Ovary (tissue), 9 donors: ENCODE results near the gene MRTFA. TPM values are rescaled to one million over a fixed set of nuclear protein-coding genes. Genes with fewer than 3 reads are reported as not detected.
"Not testable (repeated sequence)": the region's sequence is repeated elsewhere in the genome, so short reads cannot be mapped to it uniquely, and the experiment has no call there.

Source experiments
- DNase-seq, 5 donors: peaks; one replicate each; pipeline ENCODE4 v3.0.0-alpha.2; 2019 to 2020
- H3K27ac ChIP-seq, 2 donors: fragments of 200-600 bp; one replicate each; pipeline versions ENCODE4 v1.5.1 to v1.8.0; 2019 to 2022
- H3K27me3 ChIP-seq: fragments of 200-600 bp; one replicate; pipeline ENCODE4 v1.8.0; 2022
- H3K36me3 ChIP-seq: fragments of 200-600 bp; sonication (generic); one replicate; pipeline ENCODE4 v1.5.1; 2019
- H3K4me1 ChIP-seq: one replicate; pipeline ENCODE4 v1.8.1; 2013; ENCODE audit warnings: mild to moderate bottlenecking, moderate library complexity; ENCODE audit not compliant: insufficient read depth
- H3K4me3 ChIP-seq: fragments of 200-600 bp; sonication (generic); one replicate; pipeline ENCODE4 v1.5.1; 2017
- H3K9me3 ChIP-seq, 2 donors: fragments of 200-600 bp in 1 of 2; sonication (generic) in 1 of 2; one replicate each; pipeline versions ENCODE4 v1.5.1 to v1.8.1; 2013 to 2019; ENCODE audit warnings: mild to moderate bottlenecking in 1 of 2, moderate library complexity in 1 of 2
- CTCF ChIP-seq, 3 donors: fragments of 450-650 bp in 2 of 3; fragments of 200-600 bp in 1 of 3; IDR thresholded peaks; one replicate each; pipeline versions ENCODE4 v1.5.1 to v1.8.0; 2016 to 2022; ENCODE audit warnings: antibody characterized with exemption in 3 of 3, mild to moderate bottlenecking in 1 of 3
- EP300 ChIP-seq: sonication (generic); formaldehyde crosslinking; IDR thresholded peaks from one replicate; pipeline ENCODE4 v1.6.1; 2017; ENCODE audit warnings: antibody characterized with exemption
- POLR2A ChIP-seq: fragments of 450-650 bp; IDR thresholded peaks from one replicate; pipeline ENCODE4 v1.6.1; 2017; ENCODE audit warnings: antibody characterized with exemption, mild to moderate bottlenecking, moderate library complexity
- WGBS, 3 donors: extraction: QIAGEN DNeasy Blood & Tissue Kit in 1 of 3; methylation state at CpG; one replicate each; pipeline versions ENCODE4 v1.1.5 to v1.1.7; 2013 to 2017; 5-methylcytosine and 5-hydroxymethylcytosine counted together
- intact Hi-C, 4 donors: fragments of 100-400 bp; cut with DNase I; formaldehyde crosslinking; loops; one replicate each; pipeline versions ENCODE4 v1.11.0 to v1.15.1; 2022 to 2023
- polyA plus RNA-seq, 2 donors: library from polyadenylated mRNA; stranded (reverse); fragments of 200-250 nt in 1 of 2; fragments of 350-450 nt in 1 of 2; fragmentation: Illumina TruSeq in 1 of 2; extraction: RNeasy Lipid Tissue Mini Kit (QIAGEN cat#74804) in 1 of 2; gene quantifications; one replicate each; pipeline ENCODE4 v1.2.3, GENCODE V29; 2013 to 2014
- total RNA-seq, 7 donors: library from RNA; depleted of rRNA in 2 of 7; stranded (reverse); fragments of >200 nt in 2 of 7; fragmentation: NEBNext Ultra II Directional in 3 of 7; extraction: Animal tissue kit (Norgen Biotek cat#: 25700) in 3 of 7; gene quantifications; one replicate each; pipeline versions ENCODE4 v1.1.0 to v1.2.4, GENCODE V29; 2016 to 2023
- donor health status: DM: no; HTN: no; CAD: no; lungs with moderate emphysema.
- donor health status: DM: no; HTN: no; CAD: no.
- donor health status: Bipolar disorder and iron deficiency.
- donor health status: DM: yes; HTN: yes; CAD: no.
- donor health status: DM: no; HTN: no; CAD: no.
- donor health status: DM: yes; HTN: yes; CAD: no.

MRTFA gene
- total and polyA plus RNA-seq, 9 donors = 15.4 to 59.7 (median 54.9) TPM

- peak overlapping the region; percentile 2 to 71 for H3K27ac ChIP-seq
- H3K4me1 ChIP-seq = peaks cover 6% of the 10 kb centered on the region
- intact Hi-C loops = no loop called here
- no peaks in the 10 kb centered on the region for H3K27me3 ChIP-seq
- peak; percentile 50 to 71 (median 57) for DNase-seq
- H3K4me3 ChIP-seq = no peak overlapping the region
- no peaks in the 10 kb centered on the region for H3K9me3 ChIP-seq
- no peaks in the 10 kb centered on the region for H3K36me3 ChIP-seq
- 30 to 36% (median 34%) methylated on average over 4 of the region's 4 CpGs for whole genome bisulfite sequencing, 3 donors
- TF ChIP-seq POLR2A (no peak), EP300 (no peak), CTCF (IDR thresholded peaks at IDR 0.05) (no peak)
Measured at GRCh38 chr22:40665312-40665711, 28.8 kb upstream of the MRTFA start.

- Histone ChIP-seq H3K27me3 (no peaks in the 10 kb centered on the region), H3K36me3 (no peaks in the 10 kb centered on the region), H3K4me3 (no peak overlapping the region), H3K27ac (no peak overlapping the region), H3K4me1 (peaks cover 4% of the 10 kb centered on the region), H3K9me3 (no peaks in the 10 kb centered on the region)
- 89 to 95% (median 95%) methylated on average over 7 of the region's 7 CpGs for WGBS, 3 donors
- DNase-seq = no peak
- TF ChIP-seq CTCF (IDR thresholded peaks at IDR 0.05) (no peak), POLR2A (no peak), EP300 (no peak)
- intact Hi-C loops = no loop called here
Measured at GRCh38 chr22:40661671-40662070, 25.2 kb upstream of the MRTFA start.

GRCh38 chr22:40660730-40661129 lies 24.2 kb upstream of the MRTFA start:
- TF ChIP-seq EP300 = no peak
- no peak for TF ChIP-seq POLR2A
- TF ChIP-seq CTCF (IDR thresholded peaks at IDR 0.05) = no peak
- DNase-seq = no peak
- no peaks in the 10 kb centered on the region for H3K27me3 ChIP-seq
- WGBS, 3 donors = 88 to 96% (median 92%) methylated on average over 3 of the region's 3 CpGs
- no peak overlapping the region for H3K27ac ChIP-seq
- H3K4me3 ChIP-seq = no peak overlapping the region
- intact Hi-C loops = no loop called here
- H3K9me3 ChIP-seq = no peaks in the 10 kb centered on the region
- no peaks in the 10 kb centered on the region for H3K36me3 ChIP-seq
- no peaks in the 10 kb centered on the region for H3K4me1 ChIP-seq

GRCh38 chr22:40659166-40659565 lies 22.6 kb upstream of the MRTFA start:
- 36 to 56% (median 44%) methylated on average over 6 of the region's 6 CpGs for WGBS, 3 donors
- no peaks in the 10 kb centered on the region for H3K27me3 ChIP-seq

GRCh38 chr22:40656651-40657050 lies 20.1 kb upstream of the MRTFA start:
- H3K27me3 ChIP-seq, H3K4me3 ChIP-seq, intact Hi-C loops, DNase-seq, H3K36me3 ChIP-seq, H3K9me3 ChIP-seq, H3K27ac ChIP-seq, H3K4me1 ChIP-seq: not testable (repeated sequence)
- 94 to 98% (median 95%) methylated on average over 10 of the region's 10 CpGs for WGBS, 3 donors

More at GRCh38 chr22:40659166-40659565, 22.6 kb upstream of the MRTFA start:
- Histone ChIP-seq H3K9me3 (no peaks in the 10 kb centered on the region), H3K36me3 (no peaks in the 10 kb centered on the region), H3K4me3 (no peak overlapping the region), H3K4me1 (peaks cover 2% of the 10 kb centered on the region), H3K27ac (no peak overlapping the region)
- DNase-seq = no peak
- no peak for TF ChIP-seq EP300
- TF ChIP-seq CTCF (IDR thresholded peaks at IDR 0.05) = no peak
- no peak for TF ChIP-seq POLR2A
- intact Hi-C loops = no loop called here

GRCh38 chr22:40655941-40656340 lies 19.4 kb upstream of the MRTFA start:
- H3K36me3 ChIP-seq, intact Hi-C loops, H3K4me1 ChIP-seq, H3K4me3 ChIP-seq, H3K27ac ChIP-seq, H3K9me3 ChIP-seq, H3K27me3 ChIP-seq: not testable (repeated sequence)
- 96 to 97% (median 97%) methylated on average over 3 of the region's 3 CpGs for WGBS, 3 donors
- DNase-seq = peak in 1 of 5 donors; percentile 19
